Hepatocyte (in vitro differentiated cells): ENCODE data around the gene RTN4R. TPM values are rescaled to one million over a fixed set of nuclear protein-coding genes. Genes with fewer than 3 reads are reported as not detected.

Experiments used
- DNase-seq: peaks from one replicate; pipeline ENCODE4 v3.0.0-alpha.2; 2016; ENCODE audit warnings: low spot score
- H2AFZ ChIP-seq: fragments of 200-600 bp; sonication (generic); 2 replicates; pipeline ENCODE4 v1.6.0; 2016; ENCODE audit warnings: antibody characterized with exemption, mild to moderate bottlenecking
- H3K27ac ChIP-seq: fragments of 200-600 bp; sonication (generic); 2 replicates; pipeline ENCODE4 v1.5.1; 2016; ENCODE audit warnings: mild to moderate bottlenecking
- H3K27me3 ChIP-seq: fragments of 200-600 bp; sonication (generic); 2 replicates; pipeline ENCODE4 v1.6.1; 2016
- H3K36me3 ChIP-seq: fragments of 200-600 bp; sonication (generic); replicated peaks from 2 replicates; pipeline ENCODE4 v1.5.1; 2016; ENCODE audit warnings: low read depth; ENCODE audit not compliant: insufficient read depth
- H3K4me1 ChIP-seq: fragments of 200-600 bp; sonication (generic); 2 replicates; pipeline ENCODE4 v1.5.1; 2016; ENCODE audit warnings: mild to moderate bottlenecking, moderate library complexity; ENCODE audit not compliant: insufficient read depth
- H3K4me2 ChIP-seq: fragments of 200-600 bp; sonication (generic); 2 replicates; pipeline ENCODE4 v1.6.0; 2016
- H3K4me3 ChIP-seq: fragments of 200-600 bp; sonication (generic); 2 replicates; pipeline ENCODE4 v1.5.1; 2016; ENCODE audit warnings: mild to moderate bottlenecking
- H3K79me2 ChIP-seq: fragments of 200-600 bp; sonication (generic); 2 replicates; pipeline ENCODE4 v1.6.0; 2017; ENCODE audit warnings: mild to moderate bottlenecking
- H3K9me2 ChIP-seq: fragments of 200-600 bp; sonication (generic); replicated peaks from 2 replicates; pipeline ENCODE4 v1.6.0; 2017; ENCODE audit warnings: mild to moderate bottlenecking; ENCODE audit not compliant: insufficient read depth
- H3K9me3 ChIP-seq: fragments of 200-600 bp; sonication (generic); 2 replicates; pipeline ENCODE4 v1.5.1; 2016; ENCODE audit warnings: low read depth, mild to moderate bottlenecking
- H4K20me1 ChIP-seq: fragments of 200-600 bp; sonication (generic); 2 replicates; pipeline ENCODE4 v1.6.0; 2016; ENCODE audit warnings: mild to moderate bottlenecking; ENCODE audit not compliant: insufficient read depth, poor library complexity, severe bottlenecking
- EZH2 ChIP-seq: fragments of 200-600 bp; sonication (generic); IDR thresholded peaks from 2 replicates; pipeline ENCODE4 v1.6.1; 2016; ENCODE audit warnings: antibody characterized with exemption, mild to moderate bottlenecking, borderline replicate concordance
- EZH2phosphoT487 ChIP-seq: fragments of 200-600 bp; sonication (generic); IDR thresholded peaks from one replicate; pipeline ENCODE4 v1.6.1; 2018; ENCODE audit warnings: antibody characterized with exemption, mild to moderate bottlenecking, low read depth, moderate library complexity; ENCODE audit not compliant: unreplicated experiment, severe bottlenecking
- WGBS: methylation state at CpG from one replicate; pipeline ENCODE4 v1.1.6; 2016; ENCODE audit warnings: low lambda C conversion rate; ENCODE audit errors: missing lambda C conversion rate; 5-methylcytosine and 5-hydroxymethylcytosine counted together
- polyA plus RNA-seq: library from polyadenylated mRNA; unstranded; fragments of >200 nt; fragmentation: Nextera tagmentation; extraction: Ambion mirVana; gene quantifications from 2 replicates; pipeline ENCODE4 v1.2.1, GENCODE V29; 2016
- total RNA-seq: library from RNA; depleted of rRNA; stranded (reverse); fragments of >200 nt; gene quantifications from 2 replicates; pipeline ENCODE4 v1.2.3, GENCODE V29; 2014
- TF ChIP-seq, protein P1 (sequence below): fragments of 200-600 bp; sonication (generic); IDR thresholded peaks from 2 replicates; pipeline ENCODE4 v1.5.1; 2016; ENCODE audit warnings: antibody characterized with exemption, mild to moderate bottlenecking; ENCODE audit not compliant: poor library complexity

RTN4R gene
- total and polyA plus RNA-seq, 2 experiments from 2014 or later = 7.9 to 16.9 TPM

- Histone ChIP-seq H3K9me3 (no peaks in the 10 kb centered on the region), H3K9me2 (no peaks in the 10 kb centered on the region), H3K27me3 (no peaks in the 10 kb centered on the region), H4K20me1 (no peaks in the 10 kb centered on the region), H3K4me3 (no peak overlapping the region), H3K4me2 (no peak overlapping the region), H3K79me2 (no peaks in the 10 kb centered on the region), H3K4me1 (no peaks in the 10 kb centered on the region), H3K27ac (no peak overlapping the region), H3K36me3 (no peaks in the 10 kb centered on the region), H2AFZ (no peak overlapping the region)
- TF ChIP-seq EZH2phosphoT487 = no peak
- no peak for DNase-seq
- WGBS = 85% methylated on average over 25 of the region's 29 CpGs
These were observed 44.5 kb downstream of the RTN4R start for GRCh38 chr22:20223421-20224255.

DNA sequence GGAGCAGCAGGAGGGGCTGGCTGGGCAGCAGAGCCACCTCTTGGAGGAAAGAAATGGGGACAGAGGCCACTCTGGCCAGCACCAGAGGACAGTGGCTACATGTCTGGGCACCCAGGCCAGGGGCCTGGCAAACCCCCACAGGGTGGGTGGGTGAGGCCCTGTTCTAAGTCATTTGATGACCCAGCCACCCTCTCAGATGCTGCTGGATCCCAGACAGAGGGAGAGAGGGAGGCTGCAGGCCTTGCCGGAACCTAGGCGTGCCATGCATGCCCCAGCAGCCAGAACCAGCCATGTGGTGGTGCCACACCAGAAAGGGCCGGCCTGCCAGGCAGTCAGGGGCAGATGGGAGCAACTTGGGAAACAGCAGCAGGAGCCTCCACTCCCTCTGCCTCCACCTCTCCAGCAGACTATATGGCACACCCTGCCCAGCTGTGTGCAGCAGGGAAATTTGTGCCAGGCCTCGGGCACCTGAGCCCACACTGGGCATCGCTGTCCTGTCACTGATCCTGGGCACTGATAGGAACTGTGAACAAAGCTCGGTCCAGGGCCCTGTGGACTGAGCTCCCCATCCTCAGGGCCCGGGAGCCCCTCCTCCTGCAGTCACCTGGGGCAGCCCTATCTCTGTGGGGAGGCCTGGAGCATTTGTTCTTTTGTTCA is 45.2 kb downstream of the RTN4R start:
- H3K4me1 ChIP-seq = no peaks in the 10 kb centered on the region
- no peak overlapping the region for H3K27ac ChIP-seq
- H3K36me3 ChIP-seq = no peaks in the 10 kb centered on the region
- H3K79me2 ChIP-seq = no peaks in the 10 kb centered on the region
- 91% methylated on average over 7 of the region's 7 CpGs for WGBS
- no peaks in the 10 kb centered on the region for H3K9me3 ChIP-seq
- no peak overlapping the region for H3K4me2 ChIP-seq
- no peaks in the 10 kb centered on the region for H3K27me3 ChIP-seq
- TF ChIP-seq EZH2phosphoT487 = no peak
- TF ChIP-seq, protein P1, sequence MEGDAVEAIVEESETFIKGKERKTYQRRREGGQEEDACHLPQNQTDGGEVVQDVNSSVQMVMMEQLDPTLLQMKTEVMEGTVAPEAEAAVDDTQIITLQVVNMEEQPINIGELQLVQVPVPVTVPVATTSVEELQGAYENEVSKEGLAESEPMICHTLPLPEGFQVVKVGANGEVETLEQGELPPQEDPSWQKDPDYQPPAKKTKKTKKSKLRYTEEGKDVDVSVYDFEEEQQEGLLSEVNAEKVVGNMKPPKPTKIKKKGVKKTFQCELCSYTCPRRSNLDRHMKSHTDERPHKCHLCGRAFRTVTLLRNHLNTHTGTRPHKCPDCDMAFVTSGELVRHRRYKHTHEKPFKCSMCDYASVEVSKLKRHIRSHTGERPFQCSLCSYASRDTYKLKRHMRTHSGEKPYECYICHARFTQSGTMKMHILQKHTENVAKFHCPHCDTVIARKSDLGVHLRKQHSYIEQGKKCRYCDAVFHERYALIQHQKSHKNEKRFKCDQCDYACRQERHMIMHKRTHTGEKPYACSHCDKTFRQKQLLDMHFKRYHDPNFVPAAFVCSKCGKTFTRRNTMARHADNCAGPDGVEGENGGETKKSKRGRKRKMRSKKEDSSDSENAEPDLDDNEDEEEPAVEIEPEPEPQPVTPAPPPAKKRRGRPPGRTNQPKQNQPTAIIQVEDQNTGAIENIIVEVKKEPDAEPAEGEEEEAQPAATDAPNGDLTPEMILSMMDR = no peak
- no peak for TF ChIP-seq EZH2
- H4K20me1 ChIP-seq = no peaks in the 10 kb centered on the region
- no peak for DNase-seq
- no peak overlapping the region for H2AFZ ChIP-seq
- no peak overlapping the region for H3K4me3 ChIP-seq
- H3K9me2 ChIP-seq = no peaks in the 10 kb centered on the region

GRCh38 chr22:20221421-20222340 is 46.4 kb downstream of the RTN4R start:
- H2AFZ ChIP-seq = no peak overlapping the region
- no peaks in the 10 kb centered on the region for H3K79me2 ChIP-seq
- no peaks in the 10 kb centered on the region for H3K4me1 ChIP-seq
- H3K4me3 ChIP-seq = no peak overlapping the region
- H3K36me3 ChIP-seq = no peaks in the 10 kb centered on the region
- H4K20me1 ChIP-seq = no peaks in the 10 kb centered on the region
- 82% methylated on average over 17 of the region's 17 CpGs for WGBS
- no peak for DNase-seq
- TF ChIP-seq, protein P1 = no peak
- TF ChIP-seq EZH2 (no peak), EZH2phosphoT487 (no peak)
- H3K9me2 ChIP-seq = no peaks in the 10 kb centered on the region
- no peak overlapping the region for H3K4me2 ChIP-seq
- H3K9me3 ChIP-seq = no peaks in the 10 kb centered on the region
- no peaks in the 10 kb centered on the region for H3K27me3 ChIP-seq
- no peak overlapping the region for H3K27ac ChIP-seq
